ENCODE results near the gene LGR4. TPM values are rescaled to one million over a fixed set of nuclear protein-coding genes. Genes with fewer than 3 reads are reported as not detected.
A peak's percentile ranks its signal among the peaks of the same experiment; 100 is the strongest.

The LGR4 gene
- polyA plus RNA-seq, 3 donors = 109 to 151 (median 136) TPM

- DNase-seq (ENCODE audit: extremely low read depth in 1 of 11, low read depth in 9 of 11, low spot score in 4 of 11) = peak in 10 of 11 donors; percentile 33 to 76 (median 63)
These were observed 76.9 kb downstream of the LGR4 start for GRCh38 chr11:27395556-27396258.

GRCh38 chr11:27394781-27395228, 77.8 kb downstream of the LGR4 start:
- no peak for DNase-seq (ENCODE audit: extremely low read depth in 1 of 11, low read depth in 9 of 11, low spot score in 4 of 11)

GRCh38 chr11:27392278-27393114, 80.1 kb downstream of the LGR4 start:
- DNase-seq (ENCODE audit: extremely low read depth in 1 of 11, low read depth in 9 of 11, low spot score in 4 of 11) = peak in 4 of 11 donors; percentile 32 to 60 (median 45)

- DNase-seq (ENCODE audit: extremely low read depth in 1 of 11, low read depth in 9 of 11, low spot score in 4 of 11) = no peak
These were observed 81.1 kb downstream of the LGR4 start for GRCh38 chr11:27391331-27392015.

GRCh38 chr11:27390318-27391295, 82.0 kb downstream of the LGR4 start:
- no peak for DNase-seq (ENCODE audit: extremely low read depth in 1 of 11, low read depth in 9 of 11, low spot score in 4 of 11)

GRCh38 chr11:27388869-27389268, 83.7 kb downstream of the LGR4 start:
- no peak for DNase-seq (ENCODE audit: extremely low read depth in 1 of 11, low read depth in 9 of 11, low spot score in 4 of 11)

GRCh38 chr11:27388001-27388400, 84.6 kb downstream of the LGR4 start:
- no peak for DNase-seq (ENCODE audit: extremely low read depth in 1 of 11, low read depth in 9 of 11, low spot score in 4 of 11)

- DNase-seq (ENCODE audit: extremely low read depth in 1 of 11, low read depth in 9 of 11, low spot score in 4 of 11) = no peak
These were observed 85.2 kb downstream of the LGR4 start for GRCh38 chr11:27387362-27387761.

GRCh38 chr11:27386181-27386845, 86.3 kb downstream of the LGR4 start:
- DNase-seq (ENCODE audit: extremely low read depth in 1 of 11, low read depth in 9 of 11, low spot score in 4 of 11) = no peak

- no peak for DNase-seq (ENCODE audit: extremely low read depth in 1 of 11, low read depth in 9 of 11, low spot score in 4 of 11)
These were observed 87.3 kb downstream of the LGR4 start for GRCh38 chr11:27385245-27385644.

GRCh38 chr11:27384227-27384626, 88.4 kb downstream of the LGR4 start:
- no peak for DNase-seq (ENCODE audit: extremely low read depth in 1 of 11, low read depth in 9 of 11, low spot score in 4 of 11)

- no peak for DNase-seq (ENCODE audit: extremely low read depth in 1 of 11, low read depth in 9 of 11, low spot score in 4 of 11)
These were observed 88.9 kb downstream of the LGR4 start for GRCh38 chr11:27383645-27384044.

- DNase-seq (ENCODE audit: extremely low read depth in 1 of 11, low read depth in 9 of 11, low spot score in 4 of 11) = no peak
These were observed 91.3 kb downstream of the LGR4 start for GRCh38 chr11:27381238-27381666.

- no peak for DNase-seq (ENCODE audit: extremely low read depth in 1 of 11, low read depth in 9 of 11, low spot score in 4 of 11)
These were observed 91.8 kb downstream of the LGR4 start for GRCh38 chr11:27380771-27381170.

- DNase-seq (ENCODE audit: extremely low read depth in 1 of 11, low read depth in 9 of 11, low spot score in 4 of 11) = no peak
These were observed 93.1 kb downstream of the LGR4 start for GRCh38 chr11:27379449-27379848.

- no peak for DNase-seq (ENCODE audit: extremely low read depth in 1 of 11, low read depth in 9 of 11, low spot score in 4 of 11)
These were observed 97.2 kb downstream of the LGR4 start for GRCh38 chr11:27375370-27375769.

- DNase-seq (ENCODE audit: extremely low read depth in 1 of 11, low read depth in 9 of 11, low spot score in 4 of 11) = no peak
These were observed 98.6 kb downstream of the LGR4 start for GRCh38 chr11:27373856-27374602.

Data from renal cortex interstitium (tissue), 11 donors.